HG03108 (cell line): ENCODE data around the gene RETN.

ENCODE experiments used
- ATAC-seq: cut with Tn5 transposase; IDR thresholded peaks from one replicate; pipeline ENCODE4 v1.9.1; 2021; ENCODE audit warnings: moderate library complexity; ENCODE audit not compliant: unreplicated experiment

The RETN gene

DNA sequence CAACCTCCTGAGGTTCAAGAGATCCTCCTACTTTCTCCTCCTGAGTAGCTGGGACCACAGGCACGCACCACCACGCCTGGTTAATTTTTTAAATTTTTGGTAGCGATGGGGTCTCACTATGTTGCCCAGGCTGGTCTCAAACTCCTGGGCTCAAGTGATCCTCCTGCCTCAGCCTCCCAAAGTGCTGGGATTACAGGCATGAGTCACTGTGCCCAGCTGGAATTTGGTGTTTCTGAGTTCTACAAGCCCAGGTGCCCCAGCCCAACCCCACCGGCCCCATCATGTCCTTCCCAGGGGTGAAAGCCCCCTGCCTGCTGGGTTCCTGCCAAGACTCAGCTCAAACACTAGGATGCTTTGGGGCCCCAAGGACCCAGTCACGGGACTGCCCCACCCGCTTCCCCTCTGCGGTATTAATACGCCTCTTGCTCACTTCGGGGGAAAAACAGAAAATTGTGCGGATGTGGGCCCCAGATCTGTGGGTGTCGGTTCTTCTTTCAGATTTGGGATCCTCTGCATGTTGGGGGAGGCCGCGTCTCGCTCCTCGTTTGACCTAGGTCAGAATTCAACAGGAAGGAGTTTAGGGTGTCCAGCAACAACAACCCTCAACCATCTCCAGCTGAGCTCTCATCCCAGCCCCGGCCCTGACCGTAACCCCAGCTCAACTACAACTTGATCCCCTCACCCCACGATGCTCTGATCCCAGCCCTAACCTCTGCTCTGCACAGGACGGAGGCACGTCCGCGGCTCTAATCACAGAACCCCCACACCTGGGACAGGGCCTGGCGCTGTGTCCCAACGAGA, 36.7 kb downstream of the RETN start:
- ATAC-seq, result peak; percentile 40

DNA sequence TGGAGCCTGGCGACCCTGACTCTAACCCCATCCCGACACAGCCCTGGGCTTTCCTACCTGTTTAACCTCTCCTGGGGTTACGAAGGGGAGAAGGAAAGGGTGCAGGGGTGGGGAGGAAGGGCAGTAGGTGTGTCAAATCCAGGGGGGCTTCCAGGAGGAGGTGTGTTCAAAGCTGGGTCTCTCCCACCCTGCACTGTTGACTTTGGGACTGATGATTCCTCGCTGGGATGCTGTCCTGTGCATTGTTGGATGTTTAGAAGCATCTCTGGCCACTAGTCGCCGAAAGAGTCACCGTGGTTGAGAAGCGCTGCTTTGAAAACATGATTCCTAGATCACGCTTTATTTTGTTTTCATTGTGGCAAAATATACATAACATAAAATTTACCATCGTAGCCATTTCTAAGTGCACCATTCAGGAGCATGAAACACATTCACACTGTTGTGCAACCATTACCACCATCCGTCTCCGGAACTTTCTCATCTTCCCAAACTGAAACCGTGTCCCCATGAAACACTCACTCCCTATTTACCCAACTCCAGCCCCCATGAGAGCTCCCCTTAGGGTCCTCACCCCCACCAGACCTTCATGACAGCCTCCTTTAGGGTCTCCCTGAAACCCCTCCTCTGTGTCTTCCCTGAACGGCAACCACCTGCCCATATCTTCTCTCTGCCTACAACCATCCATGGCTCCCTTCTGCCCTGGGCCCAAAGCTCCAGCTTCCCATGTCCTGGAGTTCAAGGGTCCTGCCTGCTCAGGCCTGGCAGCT, 37.5 kb downstream of the RETN start:
- no peak for ATAC-seq

DNA sequence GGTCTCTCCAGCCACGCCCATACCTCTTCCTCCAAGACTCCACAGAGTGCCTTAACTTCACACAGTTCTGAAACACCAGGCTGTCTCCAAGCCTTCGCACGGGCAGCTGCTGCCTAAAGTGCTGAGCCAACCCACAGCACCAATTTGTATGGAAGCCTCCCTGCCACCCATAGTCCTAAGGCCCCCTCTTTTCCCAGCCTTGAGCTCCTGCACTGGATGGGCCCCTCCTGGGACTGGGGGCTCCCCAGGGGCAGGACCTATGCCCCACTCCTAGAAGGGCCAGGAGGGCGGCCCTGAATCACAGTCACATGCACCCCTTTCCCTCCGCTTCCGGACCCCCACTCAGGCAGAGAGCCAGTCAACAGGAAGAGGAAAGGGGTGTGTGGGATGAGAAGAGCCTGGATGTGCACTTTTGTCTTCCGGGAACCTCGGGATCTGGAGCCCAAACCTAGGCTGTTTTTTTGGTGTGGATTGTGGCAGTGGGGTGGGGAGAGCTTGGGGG, 38.2 kb downstream of the RETN start:
- ATAC-seq, result no peak

DNA sequence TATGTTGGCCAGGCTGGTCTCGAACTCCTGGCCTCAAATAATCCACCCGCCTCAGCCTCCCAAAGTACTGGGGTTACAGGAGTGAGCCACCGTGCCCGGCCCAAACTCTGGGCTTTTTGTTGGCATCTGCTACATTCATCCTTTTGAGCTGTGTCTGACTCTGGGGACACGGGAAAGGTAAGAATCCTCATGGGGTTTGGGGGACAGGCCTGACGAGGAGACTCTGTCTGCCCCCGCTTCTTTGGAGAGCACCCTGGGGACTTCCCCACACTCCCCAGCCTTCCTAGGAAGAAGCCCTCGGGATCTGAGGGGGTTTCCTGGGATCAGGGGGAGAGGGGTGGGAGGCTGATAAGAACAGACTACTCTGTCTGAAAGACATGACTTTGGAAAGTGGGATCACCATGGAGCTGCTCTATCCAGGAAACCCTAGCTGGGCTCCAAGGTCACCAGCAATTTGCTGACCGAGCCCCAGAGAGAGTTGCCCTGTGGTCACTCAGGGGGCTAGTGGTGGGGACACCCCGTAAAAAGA, 41.1 kb downstream of the RETN start:
- ATAC-seq, result no peak

DNA sequence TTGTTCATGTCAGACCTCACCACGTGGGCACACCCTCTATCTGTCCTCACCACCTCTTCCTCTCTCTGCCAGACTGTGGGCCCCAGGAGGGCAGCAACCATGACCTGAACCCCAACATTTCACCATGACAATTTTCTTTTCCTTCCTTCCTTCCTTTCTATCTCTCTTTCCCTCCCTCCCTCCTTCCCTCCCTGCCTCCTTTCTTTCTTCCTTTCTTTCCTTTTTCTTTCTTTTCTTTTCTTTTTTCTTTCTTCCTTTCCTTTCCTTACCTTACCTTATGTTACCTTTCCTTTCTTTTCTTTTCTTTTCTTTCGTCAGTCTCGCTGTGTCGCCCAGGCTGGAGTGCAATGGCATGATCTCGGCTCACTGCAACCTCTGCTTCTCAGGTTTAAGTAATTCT, 41.8 kb downstream of the RETN start:
- no peak for ATAC-seq

DNA sequence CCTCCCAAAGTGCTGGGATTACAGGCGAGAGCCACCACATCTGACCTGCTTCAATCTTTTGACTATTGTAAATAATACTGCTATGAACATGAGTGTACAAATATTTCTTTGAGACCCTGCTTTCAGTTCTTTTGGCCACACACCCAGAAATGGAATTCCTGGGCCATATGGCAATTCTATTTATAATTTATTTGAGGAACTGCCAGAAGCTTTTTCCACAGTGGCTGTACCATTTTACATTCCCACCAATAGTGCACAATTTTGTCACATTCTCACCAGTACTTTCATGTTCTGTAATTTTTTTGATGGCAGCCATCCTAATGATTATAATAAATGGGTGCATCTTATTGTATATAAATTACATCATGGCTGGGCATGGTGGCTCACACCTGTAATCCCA, 46.8 kb downstream of the RETN start:
- ATAC-seq, result no peak

DNA sequence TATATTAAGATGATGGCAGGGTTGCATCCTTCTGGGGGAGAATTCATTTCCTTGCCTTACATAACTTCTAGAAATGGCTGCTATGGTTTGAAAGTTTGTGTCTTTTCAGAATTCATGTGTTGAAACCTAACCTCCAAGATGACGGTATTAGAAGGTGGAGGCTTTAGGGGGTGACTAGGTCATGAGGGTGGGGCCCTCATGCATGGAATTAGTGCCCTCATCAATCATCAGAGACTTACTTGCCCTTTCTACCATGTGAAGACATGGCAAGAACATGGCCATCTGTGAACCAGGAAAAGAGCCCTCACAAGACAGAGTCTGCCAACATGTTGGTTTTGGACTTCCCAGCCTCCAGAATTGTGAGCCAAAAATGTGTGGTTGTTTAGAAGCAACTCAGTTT, 47.9 kb downstream of the RETN start:
- ATAC-seq, result no peak

DNA sequence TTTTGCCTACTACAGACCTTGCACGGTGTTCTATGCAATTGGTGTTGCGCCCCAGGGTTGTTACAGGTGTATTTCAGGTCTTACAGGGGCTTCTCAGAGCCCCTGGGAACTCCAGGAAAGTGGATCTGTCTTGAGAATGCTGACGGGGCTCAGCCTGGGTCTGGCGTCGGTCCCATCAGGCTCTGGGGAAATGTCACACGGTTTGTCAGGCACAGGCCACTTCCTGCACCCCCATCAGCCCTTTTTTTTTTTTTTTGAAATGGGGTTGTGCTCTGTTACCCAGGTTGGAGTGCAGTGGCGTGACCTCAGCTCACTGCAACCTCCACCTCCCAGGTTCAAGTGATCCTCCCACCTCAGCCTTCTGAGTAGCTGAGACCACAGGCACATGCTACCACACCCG, 49.8 kb downstream of the RETN start:
- ATAC-seq, result no peak
